Cerebellar nuclear complex (tissue), 1 donor: Measurements from ENCODE around the gene MPPED2.

Experiments
- DNase-seq, 2 experiments: peaks; one replicate each; lab custom pipeline; 2025; lab: John Stamatoyannopoulos, UW

The MPPED2 gene

DNA sequence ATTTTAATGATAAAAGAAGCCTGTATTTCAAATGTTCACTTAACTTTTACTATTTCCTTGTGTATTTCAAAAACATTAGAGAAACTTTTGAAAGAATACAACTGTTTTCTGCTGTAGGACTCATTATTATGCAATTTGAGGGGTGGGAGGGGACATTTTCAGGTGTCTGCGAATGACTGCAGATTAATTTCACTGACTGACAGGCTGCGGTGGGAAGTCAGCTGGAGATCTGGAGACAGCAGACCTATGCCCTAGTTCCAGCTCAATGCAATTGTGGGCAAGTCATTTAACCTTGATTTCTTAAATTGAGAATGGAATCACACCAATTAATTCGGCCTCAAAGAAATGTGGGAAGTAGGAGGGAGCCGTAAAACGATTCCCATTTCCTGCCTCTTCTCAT is 134.5 kb downstream of the MPPED2 start:
- no peak for DNase-seq

DNA sequence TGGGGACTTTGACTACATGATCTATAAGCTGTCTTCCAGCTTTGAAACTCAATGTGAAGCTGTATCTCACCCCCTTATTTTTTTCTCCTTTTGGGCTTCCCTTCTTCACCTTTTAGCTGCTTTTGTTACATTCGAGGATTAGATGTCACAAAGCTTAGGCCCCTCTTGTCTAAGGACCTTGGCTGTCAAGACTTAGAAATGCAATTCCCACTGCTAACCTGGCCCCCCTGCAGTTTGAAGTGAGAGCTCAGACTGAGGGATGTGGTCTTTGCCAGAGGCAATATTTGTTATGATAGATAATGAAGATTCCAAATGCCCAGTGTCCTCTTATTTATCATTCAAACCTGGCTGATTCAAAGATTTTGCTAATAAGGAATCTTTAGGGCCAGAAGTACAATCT is 135.0 kb downstream of the MPPED2 start:
- no peak for DNase-seq

DNA sequence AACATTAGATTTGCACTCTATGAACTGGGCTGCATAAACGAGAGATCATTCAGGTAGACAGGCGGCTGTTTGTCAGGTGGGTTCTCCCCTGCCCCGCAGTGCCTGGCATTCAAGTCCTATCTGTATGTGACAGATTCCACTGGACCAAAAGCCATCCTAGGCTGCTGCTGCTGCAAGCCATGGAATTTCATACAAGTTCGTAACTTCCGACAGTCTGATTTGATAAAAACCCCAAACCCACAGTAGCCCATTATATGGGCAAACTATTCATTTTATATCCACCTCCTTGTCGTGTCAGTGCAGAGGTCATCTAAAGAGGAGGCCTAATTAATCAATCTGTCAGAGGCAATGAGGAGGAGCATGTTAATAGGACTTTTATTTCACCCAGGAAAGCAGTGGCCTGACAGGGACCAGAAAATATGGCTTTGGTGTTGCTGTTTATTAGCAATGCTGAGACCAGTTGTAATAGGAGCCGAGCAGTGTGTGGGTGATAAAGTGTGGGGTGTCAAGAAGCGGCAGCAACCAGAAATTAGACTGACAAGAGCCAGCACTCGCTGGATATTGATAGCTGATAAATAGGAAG is 139.0 kb downstream of the MPPED2 start:
- no peak for DNase-seq

DNA sequence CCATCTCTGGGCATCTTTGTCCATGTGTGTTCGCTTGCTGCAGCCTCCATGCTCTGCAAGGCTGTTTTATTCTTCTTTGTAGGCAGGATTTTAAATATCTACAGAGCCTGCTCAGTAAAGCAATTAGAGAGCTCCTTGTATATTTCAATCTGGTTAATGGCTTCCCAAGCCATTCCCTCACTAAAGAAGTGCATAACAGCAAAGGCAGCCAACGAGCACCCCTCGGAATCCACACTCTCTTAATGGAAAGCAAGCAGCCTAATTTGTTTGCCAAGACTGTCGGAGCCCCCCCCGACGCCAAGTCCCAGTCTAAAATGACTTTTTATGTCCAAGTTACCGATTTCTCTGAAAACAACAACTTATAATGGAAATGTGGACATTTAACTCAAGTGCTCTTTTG is 139.6 kb downstream of the MPPED2 start:
- no peak for DNase-seq

DNA sequence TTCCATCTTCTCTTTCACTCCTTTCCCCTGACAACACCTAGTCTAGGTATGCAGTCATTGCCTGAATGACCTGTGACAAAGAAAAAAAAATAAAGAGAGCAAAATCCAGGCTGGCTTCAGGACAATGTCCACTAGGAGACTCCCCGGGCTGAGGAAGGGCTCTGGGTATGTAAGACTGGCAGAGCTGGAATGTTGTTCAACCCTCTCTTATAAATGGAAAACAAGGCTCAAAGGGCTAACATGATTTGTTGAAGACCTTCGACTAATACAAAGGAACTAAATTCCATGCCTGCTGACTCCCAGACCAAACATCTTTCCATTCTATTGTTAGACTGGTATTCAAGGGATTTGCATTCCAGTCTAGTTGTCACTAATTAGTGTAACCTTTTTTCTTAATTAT is 141.1 kb downstream of the MPPED2 start:
- no peak for DNase-seq

DNA sequence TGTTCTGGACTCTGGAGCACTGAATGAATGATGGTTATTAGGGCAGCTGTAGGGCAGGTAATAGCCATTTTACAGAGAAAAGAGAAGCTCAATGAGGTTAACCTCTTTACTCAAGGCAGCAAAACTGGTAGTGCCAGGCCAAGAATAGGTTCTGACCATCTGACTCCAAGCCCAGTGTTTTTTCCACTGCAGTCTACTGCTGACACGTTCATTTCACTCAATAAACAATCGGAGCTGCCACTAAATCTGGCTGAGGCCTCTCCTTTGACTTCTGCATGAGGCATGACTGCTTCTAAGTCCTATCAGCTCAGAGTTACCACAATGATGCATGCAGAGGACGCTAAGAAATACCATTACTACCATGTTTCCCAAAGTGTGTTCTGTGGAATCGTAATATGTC is 145.6 kb downstream of the MPPED2 start:
- no peak for DNase-seq

DNA sequence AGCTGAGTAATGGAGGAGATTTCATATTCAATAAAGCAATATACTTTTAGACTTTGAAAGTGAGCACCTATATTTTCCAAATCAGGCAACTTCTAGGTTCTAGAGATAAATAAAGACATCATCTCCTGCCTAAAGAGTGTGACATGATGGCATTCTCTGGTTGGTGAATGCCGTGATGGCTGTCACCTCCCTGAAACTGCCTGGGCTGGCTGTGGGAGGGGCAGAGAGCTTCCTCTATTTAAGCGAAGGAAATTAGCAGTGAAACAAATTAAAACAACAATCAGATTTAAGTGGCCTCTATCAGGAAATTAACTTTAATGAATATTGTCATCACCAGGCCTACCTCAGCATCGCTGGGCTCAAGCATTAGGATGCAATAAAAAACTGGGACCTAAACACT is 149.4 kb downstream of the MPPED2 start:
- no peak for DNase-seq

DNA sequence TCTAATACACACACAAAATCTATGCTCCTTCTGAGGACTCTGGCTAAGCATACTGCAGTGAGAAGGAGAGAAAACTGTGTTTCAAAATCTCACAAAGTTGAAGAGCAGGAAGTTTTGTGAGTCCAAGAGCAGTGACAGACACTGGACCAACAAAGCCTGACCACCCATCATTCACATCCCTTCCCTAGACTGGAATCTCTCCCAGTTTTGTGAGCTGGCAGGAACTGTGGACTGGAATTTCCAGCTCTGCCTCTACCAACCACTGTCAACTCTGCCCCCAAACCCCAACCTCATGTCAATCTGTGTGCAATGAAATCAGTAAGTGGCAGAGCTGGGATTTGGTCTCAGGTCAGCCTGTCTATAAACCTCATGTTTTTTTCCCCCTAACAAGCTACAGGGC is 150.7 kb downstream of the MPPED2 start:
- no peak for DNase-seq

DNA sequence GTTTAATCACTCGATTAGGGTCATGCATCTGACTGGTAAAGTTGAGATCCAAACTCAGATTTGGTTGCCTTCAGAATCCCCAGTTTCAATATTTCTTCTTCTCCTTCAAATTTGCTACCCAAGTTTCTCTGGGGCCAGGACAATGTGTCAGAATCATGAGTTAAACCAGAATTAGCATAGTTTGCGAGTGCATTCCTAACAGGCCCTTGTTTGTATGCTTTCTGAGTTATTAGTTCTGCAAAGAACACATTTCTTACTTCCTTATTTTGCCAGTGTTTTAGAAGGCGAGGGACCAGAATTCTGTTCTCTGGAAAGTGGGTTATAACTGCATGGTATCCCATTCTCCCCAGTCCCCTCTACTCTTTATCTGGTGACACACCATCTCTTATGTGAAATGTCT is 151.3 kb downstream of the MPPED2 start:
- DNase-seq: no peak

DNA sequence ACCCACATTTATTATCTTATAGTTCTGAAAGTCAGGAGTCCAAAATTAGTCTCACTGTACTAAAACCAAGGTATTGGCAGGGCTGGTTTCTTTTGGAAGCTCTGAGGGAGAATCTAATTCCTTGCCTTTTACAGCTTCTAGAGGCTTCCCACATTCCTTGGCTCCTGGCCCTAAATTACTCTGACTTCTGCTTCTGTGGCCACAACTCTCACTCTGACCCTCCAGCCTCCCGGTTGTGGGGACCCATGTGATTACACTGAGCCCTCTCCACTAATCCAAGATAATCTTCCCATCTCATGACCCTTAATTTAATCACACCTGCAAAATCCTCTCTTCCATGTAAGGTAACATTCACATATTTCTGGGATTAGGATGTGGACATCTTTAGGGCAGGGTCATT is 152.3 kb downstream of the MPPED2 start:
- no peak for DNase-seq

DNA sequence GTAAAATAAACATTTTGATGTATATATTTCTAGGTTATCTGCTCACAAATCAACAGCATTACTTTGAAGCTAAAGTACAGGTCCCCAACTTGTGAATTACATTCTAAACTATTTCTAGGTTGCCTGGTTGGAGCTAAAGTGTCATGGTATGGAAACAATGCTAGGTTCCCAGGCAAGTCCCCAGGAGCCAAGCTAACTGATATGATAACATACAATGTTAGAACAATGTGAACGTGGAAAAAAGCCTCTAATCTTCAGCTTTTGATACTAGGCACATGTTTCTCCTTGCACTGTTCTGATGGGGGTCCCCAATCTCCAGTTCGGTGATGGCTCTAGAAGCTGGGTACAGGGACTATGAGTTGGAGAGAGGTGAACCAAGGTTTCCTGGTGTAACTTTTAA is 153.4 kb downstream of the MPPED2 start:
- no peak for DNase-seq

DNA sequence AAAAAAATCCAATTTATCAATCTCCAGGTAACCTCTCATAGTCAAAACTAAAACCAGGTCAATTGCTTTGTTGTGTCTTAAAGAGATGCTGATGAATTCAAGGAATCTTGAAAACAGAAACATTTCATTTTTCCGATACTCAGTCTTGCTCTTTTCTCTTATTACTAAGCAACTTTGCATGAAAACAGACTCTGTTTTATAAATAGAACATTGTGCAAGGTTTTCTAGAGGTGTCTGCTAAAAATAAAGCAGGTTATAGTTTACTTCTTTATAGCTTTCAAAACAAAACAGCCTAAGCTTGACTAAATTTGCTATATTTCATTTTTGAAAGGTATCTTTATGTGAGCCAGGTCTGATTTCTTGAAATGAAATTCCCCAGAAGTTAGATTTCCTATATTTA is 154.0 kb downstream of the MPPED2 start:
- no peak for DNase-seq

DNA sequence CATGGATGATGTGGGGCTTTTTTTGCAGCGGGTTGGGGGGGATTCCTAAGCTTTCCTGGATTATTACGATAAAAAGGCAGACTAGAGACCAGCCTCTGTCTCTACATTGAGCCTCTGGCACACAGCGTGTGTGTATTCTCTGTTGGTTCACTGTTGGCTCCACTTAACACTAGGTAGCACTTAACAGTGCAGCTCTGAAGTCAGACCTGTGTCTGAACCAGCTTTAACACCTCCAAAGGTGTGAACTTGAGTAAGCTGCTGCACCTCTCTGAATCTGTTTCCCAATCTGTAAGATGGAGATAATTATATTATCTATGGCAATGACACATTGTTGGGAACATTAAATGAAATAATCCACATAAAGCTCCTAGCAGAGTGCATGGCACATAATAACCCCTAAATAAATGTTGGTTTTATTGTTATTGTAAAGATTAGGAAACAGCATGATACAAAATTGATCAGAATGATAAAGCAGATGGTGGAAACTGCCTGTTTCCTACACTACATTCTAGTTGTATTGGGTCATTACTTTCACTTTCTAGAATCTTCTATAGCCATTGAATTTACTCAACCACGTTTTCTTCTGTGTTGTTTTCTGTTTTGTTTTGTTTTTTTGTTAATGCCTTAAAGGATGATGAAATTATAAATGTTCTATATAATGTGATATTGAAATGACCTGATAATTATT is 154.9 kb downstream of the MPPED2 start:
- no peak for DNase-seq

DNA sequence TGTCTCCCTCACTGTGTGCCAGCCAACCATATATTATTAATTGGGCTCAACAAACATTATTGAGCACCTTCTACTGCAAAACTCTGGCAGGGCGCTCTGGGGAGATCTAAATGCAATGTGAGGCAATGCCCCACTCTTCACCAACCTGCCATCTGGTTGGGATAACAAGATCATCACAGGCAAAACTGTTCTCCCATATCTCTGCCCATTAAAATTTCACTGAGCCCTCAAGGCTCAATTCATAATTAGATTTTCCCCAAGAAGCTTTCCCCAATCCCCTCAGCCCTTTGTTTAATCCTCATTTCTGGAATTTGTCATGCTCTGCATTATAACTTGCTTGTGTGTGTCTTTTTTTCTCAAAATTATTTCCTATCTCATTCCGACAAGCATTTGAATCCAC is 156.6 kb downstream of the MPPED2 start:
- DNase-seq: no peak

DNA sequence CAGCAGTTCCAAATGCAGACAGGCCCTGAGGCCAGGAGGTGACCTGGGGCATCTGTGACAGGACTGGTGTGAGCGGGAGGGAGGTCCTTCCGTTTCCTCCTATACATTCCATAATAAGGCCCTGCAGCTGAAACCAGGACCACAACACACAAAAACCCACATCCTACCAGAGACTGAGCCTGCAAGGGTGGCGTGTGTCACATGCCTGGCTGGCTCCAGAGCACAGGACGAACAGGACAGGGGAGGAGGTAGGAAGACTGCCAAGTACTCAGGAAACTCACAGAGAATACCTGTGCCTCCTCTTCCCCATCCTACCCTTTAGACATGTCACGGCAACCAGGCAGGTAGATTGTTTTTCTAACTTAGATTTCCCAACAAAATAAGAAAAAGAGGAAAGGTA is 159.4 kb downstream of the MPPED2 start:
- DNase-seq: no peak

DNA sequence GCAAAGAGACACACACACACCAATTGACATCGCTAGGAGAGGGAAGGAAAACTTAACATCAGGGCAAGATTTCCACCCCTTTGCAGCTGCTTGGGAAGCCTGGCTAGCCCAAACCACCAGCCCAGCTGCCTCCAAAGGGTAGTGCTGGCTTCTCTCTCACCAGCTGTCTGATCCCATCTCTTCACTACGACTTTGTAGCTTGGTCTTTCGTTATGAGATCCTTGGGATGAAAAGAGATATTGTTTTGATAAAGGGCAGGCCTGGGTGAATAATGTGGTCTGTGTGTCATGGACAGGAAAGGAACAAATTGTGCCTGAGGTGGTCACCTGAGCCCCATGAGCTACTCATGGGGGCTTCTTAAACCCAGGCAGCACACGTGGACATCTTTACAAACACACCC is 161.3 kb downstream of the MPPED2 start:
- DNase-seq: no peak

DNA sequence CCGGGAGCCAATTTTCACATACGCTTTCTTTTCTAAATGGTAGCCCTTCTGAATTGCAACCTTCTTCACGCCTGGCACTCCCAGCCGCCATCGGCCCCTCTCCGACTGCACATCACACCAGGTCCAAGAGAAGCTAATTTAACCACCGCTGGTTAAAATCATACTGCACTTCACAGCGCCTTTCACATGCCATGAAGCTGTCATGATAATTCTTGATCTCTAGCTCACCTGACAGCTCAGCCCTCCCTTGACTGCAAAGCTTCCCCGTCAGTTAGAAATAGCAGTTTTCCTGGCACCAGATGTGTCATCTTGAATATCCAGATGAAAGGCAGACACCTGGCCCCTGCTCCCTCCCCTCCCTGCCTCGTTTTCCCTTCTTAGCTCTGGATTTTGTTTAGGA is 161.8 kb downstream of the MPPED2 start:
- DNase-seq: no peak

DNA sequence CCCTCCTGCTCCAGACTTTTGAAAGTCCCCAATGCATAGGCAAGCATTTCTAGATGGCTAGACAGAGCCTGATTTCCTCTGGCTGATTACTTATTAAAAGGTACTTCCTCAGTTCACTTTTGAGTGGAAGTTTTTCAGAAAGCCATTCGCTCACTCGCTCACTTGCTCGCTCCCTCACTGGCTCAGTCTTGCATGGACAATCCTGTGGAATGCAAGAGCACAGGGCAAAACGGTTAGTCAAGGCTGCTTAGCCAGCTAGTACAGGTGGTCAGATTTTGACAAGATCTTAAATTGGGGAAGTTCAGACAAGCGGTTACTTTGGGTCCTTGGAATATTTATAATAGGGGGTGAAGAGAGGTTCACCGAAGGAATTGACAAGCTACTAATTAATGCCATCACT is 162.3 kb downstream of the MPPED2 start:
- no peak for DNase-seq

DNA sequence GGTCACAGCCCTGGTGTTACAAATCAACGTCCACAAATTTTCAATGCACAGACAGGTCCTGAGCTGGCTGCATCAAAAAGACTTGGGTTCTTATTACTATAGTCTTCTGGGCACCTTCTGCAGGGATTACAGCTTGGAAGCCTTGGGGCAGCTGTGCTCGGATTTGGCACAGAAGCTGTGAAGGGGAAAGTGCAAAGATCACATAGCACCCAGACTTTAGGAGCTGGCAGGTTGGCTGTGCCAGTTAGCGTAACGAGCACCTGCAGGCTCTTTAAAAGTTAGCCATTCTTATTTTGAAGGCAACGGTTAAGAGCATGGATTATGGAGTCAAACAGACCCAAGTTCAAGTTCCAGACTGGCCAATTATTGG is 162.9 kb downstream of the MPPED2 start:
- no peak for DNase-seq

DNA sequence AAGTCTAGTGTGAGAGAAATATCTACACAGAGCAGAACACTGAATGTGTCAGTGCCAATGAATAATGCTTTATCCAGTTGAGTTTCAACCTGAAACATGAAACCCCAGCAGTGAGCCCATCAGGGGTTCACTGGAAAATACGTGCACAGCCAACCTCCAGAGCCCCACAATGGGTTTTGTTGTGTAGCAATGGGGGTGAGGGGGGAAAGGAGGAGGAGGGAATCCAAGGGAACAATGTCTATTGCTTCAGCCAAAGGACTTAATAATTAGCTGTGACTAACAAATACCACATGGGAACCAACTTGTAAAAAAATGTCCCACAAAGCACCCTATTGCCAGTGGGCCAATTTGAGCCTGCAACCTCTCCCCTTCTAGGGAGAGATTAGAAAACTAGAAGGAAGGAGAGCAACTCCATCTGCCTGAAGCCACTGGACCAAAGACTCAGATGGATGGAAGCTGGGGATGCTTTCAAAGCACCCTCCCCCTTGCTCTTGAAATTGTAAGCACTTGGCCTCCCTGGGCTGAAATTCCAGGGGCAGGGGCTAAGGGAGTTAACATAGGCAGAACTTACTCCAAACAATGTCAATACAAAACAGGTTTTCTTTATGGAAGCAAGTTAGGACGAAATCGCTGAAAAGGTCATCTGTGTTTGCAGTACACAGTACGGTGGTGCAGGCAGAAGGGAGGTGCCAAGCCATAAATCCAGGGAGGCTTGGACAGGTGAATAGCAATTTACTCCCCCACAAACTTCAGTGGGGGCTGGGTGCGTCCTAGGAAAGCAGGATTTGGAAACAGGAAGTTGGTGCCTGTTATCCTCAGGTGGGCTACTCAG is 163.5 kb downstream of the MPPED2 start:
- no peak for DNase-seq

DNA sequence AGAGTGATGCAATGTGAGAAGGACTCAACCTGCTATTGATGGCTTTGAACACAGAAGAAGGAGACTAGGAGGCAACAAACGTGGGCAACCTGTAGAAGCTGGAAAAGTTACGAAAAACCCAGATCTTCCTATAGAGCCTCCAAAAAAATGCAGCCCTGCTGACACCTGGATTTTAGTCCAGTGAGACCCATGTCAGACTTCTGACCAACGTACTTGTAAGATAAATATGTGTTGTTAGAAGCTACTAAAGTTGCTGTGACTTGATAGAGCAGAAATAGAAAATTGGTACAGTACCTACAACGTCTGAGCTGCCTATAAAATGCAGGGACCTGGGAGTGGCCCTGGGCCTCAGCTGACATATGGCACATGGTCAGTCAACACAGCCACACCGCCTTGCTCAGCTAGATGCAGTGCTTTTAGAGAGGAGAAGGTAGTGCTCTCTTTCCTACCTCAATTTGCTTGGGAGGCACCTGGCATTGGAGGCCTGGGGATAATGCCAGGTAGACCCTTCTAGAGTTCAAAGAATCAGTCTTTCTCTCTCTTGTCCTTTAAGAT is 165.8 kb downstream of the MPPED2 start:
- DNase-seq: no peak

DNA sequence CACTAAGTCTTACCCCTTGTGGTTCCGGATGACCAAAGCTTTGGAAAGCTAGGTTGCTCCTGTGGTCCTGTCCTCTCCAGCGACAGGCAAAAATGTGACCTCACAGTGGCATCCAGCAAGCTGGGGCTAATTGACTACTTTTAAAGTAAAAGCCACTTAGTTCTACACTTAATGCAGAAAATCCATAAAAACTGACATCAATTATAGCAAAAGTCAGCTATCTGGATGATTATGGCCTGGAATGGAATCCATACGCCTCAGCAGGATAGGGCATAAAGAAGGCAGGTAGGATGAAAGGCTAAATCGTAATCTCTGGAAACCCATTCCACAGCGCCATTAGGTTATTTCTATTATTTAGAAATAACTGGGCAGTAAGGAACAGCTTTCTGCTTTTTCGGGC is 171.3 kb downstream of the MPPED2 start:
- no peak for DNase-seq

DNA sequence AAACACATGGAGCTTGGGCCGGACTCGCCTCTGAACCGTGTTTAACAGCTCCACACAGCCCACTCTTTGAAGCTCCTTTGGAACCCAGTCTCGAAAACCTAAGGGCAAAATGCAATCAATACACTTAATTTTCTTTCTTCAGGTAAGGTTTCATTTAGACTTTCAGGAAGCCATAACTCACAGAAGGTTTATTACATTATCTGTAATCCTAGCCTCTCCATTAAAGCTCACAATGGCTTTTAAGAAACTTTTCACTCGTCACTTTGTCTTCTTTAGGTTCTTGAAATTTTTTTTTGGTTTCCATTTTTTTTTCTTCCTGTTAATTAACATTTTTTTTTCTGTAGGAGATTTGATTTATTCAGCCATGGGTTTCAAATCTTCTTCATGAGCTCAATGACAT is 171.9 kb downstream of the MPPED2 start:
- DNase-seq: no peak
